Lower leg skin (tissue), 3 donors: ENCODE results near the gene SLC25A6.

ENCODE experiments used
- POLR2A ChIP-seq, 2 donors: fragments of 450-650 bp; IDR thresholded peaks; one replicate each; pipeline ENCODE4 v1.6.1; 2016 to 2017; ENCODE audit warnings: antibody characterized with exemption in 2 of 2, mild to moderate bottlenecking in 1 of 2, moderate library complexity in 1 of 2
- TF ChIP-seq, protein P1 (sequence below), 3 donors: fragments of 450-650 bp; IDR thresholded peaks; one replicate each; pipeline ENCODE4 v1.5.1; 2016; ENCODE audit warnings: antibody characterized with exemption in 3 of 3, mild to moderate bottlenecking in 3 of 3, moderate library complexity in 2 of 3

DNA sequence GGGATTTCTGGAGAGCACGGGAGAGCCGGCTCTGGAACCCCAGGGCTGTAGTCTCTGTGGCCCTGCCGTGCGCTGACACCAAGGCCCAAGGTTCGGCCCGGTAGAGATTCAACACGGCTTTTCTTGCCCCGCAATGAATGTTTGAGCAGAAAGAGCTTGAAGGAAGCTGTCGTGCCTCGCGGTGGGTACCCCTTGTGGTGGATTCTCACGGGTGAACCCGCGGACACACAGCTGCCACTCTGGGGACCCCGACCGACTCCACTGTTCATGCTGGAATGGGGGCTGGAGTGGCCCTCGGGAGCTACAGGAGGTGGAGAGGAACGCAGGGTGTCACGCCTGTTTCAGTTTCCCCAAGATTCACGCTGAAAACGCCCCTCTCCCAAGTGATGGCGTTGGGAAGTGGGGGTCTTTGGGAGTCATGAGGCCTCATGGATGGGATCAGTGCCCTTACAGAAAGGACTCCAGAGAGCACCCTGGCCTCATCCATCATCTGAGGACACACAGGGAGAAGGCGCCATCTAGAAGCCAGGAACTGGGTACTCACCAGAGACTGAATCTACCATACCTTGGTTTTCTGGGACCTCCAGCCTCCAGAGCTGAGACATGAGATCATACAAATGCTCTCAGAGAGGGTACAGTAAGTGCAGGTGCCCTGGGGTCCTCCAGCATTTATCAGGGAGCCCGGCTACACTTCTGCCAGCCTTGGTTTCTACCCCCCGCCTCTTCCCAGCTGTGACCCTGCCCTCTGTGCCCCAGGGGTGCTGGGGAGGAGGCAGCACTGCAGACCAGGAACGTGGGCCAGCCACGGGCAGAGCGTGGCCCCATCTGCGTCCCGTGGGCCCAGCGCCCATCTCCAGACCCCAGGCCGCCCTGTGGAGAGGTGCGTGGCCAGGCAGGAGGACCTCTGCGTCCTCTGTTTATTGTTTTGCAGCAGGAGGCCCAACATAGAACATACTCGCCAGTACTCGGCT is 6.4 kb downstream of the SLC25A6 start:
- TF ChIP-seq, protein P1, sequence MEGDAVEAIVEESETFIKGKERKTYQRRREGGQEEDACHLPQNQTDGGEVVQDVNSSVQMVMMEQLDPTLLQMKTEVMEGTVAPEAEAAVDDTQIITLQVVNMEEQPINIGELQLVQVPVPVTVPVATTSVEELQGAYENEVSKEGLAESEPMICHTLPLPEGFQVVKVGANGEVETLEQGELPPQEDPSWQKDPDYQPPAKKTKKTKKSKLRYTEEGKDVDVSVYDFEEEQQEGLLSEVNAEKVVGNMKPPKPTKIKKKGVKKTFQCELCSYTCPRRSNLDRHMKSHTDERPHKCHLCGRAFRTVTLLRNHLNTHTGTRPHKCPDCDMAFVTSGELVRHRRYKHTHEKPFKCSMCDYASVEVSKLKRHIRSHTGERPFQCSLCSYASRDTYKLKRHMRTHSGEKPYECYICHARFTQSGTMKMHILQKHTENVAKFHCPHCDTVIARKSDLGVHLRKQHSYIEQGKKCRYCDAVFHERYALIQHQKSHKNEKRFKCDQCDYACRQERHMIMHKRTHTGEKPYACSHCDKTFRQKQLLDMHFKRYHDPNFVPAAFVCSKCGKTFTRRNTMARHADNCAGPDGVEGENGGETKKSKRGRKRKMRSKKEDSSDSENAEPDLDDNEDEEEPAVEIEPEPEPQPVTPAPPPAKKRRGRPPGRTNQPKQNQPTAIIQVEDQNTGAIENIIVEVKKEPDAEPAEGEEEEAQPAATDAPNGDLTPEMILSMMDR (IDR thresholded peaks at IDR 0.05): no peak
- TF ChIP-seq POLR2A (IDR thresholded peaks at IDR 0.05): no peak
